Body of pancreas (tissue), 4 donors: ENCODE measurements around the gene AFF4.

Experiments
- CTCF ChIP-seq, 7 experiments: fragments of 450-650 bp in 4 of 7; fragments of 200-600 bp in 3 of 7; sonication (generic) in 3 of 7; IDR thresholded peaks; one replicate each; pipeline ENCODE4 v1.5.1; 2016 to 2019; ENCODE audit warnings: antibody characterized with exemption in 7 of 7
- POLR2A ChIP-seq, 3 donors: fragments of 450-650 bp; IDR thresholded peaks; one replicate each; pipeline ENCODE4 v1.6.1; 2016; ENCODE audit warnings: antibody characterized with exemption in 3 of 3, mild to moderate bottlenecking in 2 of 3

- TF ChIP-seq CTCF (IDR thresholded peaks at IDR 0.05): no peak
- TF ChIP-seq POLR2A (IDR thresholded peaks at IDR 0.05): no peak
These were observed 13.4 kb upstream of the AFF4 start for GRCh38 chr5:132976852-132977251.
